H1 (cell line): ENCODE results near the gene NYAP2. TPM values are rescaled to one million over a fixed set of nuclear protein-coding genes. Genes with fewer than 3 reads are reported as not detected.

Experiments used
- CTBP2 ChIP-seq: IDR thresholded peaks from 2 replicates; pipeline ENCODE4 v1.7.0; 2011; ENCODE audit warnings: borderline replicate concordance, mild to moderate bottlenecking, moderate library complexity, mixed read lengths, low read length; ENCODE audit not compliant: insufficient read depth, insufficient read length
- NRF1 ChIP-seq: IDR thresholded peaks from 2 replicates; pipeline ENCODE4 v1.6.1; 2011; ENCODE audit warnings: mild to moderate bottlenecking, low read depth, low read length, improper control_type of control experiment
- PHF8 ChIP-seq: fragments of 200-600 bp; sonication (generic); conservative IDR thresholded peaks from 2 replicates; pipeline ENCODE4 v1.7.1; 2012; ENCODE audit warnings: low read depth, mild to moderate bottlenecking, inconsistent platforms, low read length, moderate library complexity
- polyA plus RNA-seq, 7 experiments: library from polyadenylated mRNA; depleted of rRNA in 3 of 7; stranded (reverse) in 5 of 7; unstranded in 2 of 7; fragments of >200 nt in 5 of 7; fragments of 200-250 nt in 2 of 7; gene quantifications; 1 replicate in 5 of 7; 2 replicates in 1 of 7; 4 replicates in 1 of 7; pipeline versions ENCODE4 v1.2.1 to v1.2.3, GENCODE V29; 2011 to 2013; ENCODE audit warnings: missing spikeins in 2 of 7, mixed read lengths in 2 of 7
- total RNA-seq: library from RNA; stranded (reverse); fragmentation: NEBNext Ultra II Directional; extraction: Animal tissue kit (Norgen Biotek cat#: 25700); gene quantifications from 2 replicates; pipeline ENCODE4 v1.2.1, GENCODE V29; 2021

The NYAP2 gene
- total and polyA plus RNA-seq, 2 of the 8 experiments (the other 6 are each of a cell fraction or from before 2014, with no cell fraction given): not detected

DNA sequence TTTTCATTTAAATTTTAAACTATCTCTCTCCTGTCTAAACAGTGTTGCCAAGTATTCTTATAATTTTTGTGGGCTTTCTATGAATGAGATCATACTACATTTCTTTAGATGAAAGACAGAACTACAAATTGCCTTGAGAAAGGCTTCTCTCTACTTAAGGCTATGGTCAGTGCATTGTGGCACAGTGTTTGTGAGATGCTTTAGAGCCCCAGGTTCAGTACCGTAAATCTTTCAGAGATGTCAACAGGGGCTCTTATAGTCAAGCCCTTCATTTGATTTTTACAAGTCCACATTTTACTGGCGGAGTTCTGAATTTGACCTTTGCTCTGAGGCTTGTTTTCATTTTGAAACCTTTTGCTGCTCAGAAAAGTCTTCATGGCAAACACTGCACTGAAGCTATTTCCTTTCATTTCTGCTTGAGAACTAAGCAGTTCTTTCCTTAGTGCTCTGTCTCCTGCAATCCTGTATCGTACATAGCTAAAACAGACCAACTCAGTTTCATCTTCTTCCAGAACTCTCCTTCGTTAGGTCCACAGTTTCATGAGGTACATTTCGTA is 175.2 kb downstream of the NYAP2 start (continued):
- TF ChIP-seq CTBP2 (no peak), NRF1 (no peak), PHF8 (no peak)
